ENCODE data around the gene SLC3A2. TPM values are rescaled to one million over a fixed set of nuclear protein-coding genes. Genes with fewer than 3 reads are reported as not detected.

Gene SLC3A2
- total and polyA plus RNA-seq, 2 of the 13 experiments (the other 11 are each of a cell fraction or from before 2014, with no cell fraction given) = 213 to 226 TPM

DNA sequence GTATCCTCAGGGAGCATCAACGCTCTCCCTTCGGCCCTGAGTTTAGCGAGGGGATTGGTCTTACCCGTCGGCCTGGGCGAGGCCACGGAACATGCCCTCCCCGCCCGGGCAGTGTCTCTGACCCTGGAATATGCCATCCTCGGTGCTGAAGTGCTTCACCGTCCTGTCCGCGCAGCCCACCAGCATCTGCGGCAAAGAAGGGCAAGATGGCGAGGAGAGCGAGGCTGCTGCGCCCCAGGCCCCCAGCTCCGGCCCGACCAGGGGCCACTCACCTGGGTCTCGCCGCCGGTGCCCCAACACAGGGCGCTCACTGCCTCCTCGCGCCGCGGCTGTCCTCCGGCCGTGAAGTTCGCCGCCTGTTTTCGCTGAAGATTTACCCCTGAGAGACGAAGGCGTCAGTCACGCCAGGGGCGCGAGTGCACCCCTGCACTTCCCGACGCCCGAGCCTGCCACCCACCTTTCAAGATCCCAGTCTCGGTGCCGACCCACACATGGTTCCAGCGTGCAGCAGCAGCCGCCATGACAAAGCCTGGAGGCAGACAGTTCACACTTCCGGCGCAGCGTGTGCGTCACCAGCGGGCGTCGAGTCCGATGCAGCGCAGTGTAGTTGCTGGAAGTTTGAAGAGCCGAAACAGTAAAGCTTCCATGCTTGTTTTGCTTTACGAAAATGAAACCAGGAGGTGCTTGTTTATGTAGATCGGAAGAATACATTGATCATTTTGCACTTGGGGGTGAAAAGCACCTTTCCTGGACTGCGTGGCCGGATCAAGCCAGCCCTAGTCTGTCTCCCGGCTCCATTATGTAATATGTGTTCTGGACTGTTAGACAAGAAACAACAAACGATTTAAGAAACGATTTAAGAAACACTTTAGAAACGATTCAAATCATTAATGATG, 41.4 kb upstream of the SLC3A2 start, which contains the start of gene WDR74 (continued):
- TF ChIP-seq ZNF609 (CRISPR knock-in tag; IDR thresholded peaks at IDR 0.05; ENCODE audit: borderline replicate concordance) (peak; percentile 74), ELF4 (CRISPR knock-in tag; IDR thresholded peaks at IDR 0.05; ENCODE audit: borderline replicate concordance) (no peak), AGO2 (optimal IDR thresholded peaks at IDR 0.05; ENCODE audit: low read depth, low read length) (peak; percentile 88), ZKSCAN5 (CRISPR knock-in tag; IDR thresholded peaks at IDR 0.05) (no peak), ARID4A (CRISPR knock-in tag; IDR thresholded peaks at IDR 0.05; ENCODE audit: borderline replicate concordance) (peak; percentile 99), ZNF138 (CRISPR knock-in tag; IDR thresholded peaks at IDR 0.05; ENCODE audit: low read depth) (peak; percentile 88; the same call in 1 of the 2 replicates), ZNF260 (CRISPR knock-in tag; IDR thresholded peaks at IDR 0.05; ENCODE audit: borderline replicate concordance, low read depth) (no peak), GABPB1 (CRISPR knock-in tag; IDR thresholded peaks at IDR 0.05) (peak; percentile 100), CERS6 (CRISPR knock-in tag; IDR thresholded peaks at IDR 0.05) (no peak), ZNF674 (CRISPR knock-in tag; IDR thresholded peaks at IDR 0.05; ENCODE audit: low read depth) (peak; percentile 69; the same call in 1 of the 2 replicates), POGZ (CRISPR knock-in tag; IDR thresholded peaks at IDR 0.05) (peak; percentile 87), BRF2 (CRISPR knock-in tag; IDR thresholded peaks at IDR 0.05) (peak; percentile 76; the same call in 1 of the 2 replicates), MEF2D (CRISPR knock-in tag; IDR thresholded peaks at IDR 0.05) (peak; percentile 31; the same call in 1 of the 2 replicates), NFIB (CRISPR knock-in tag; IDR thresholded peaks at IDR 0.05; ENCODE audit: borderline replicate concordance) (no peak), ZNF484 (CRISPR knock-in tag; IDR thresholded peaks at IDR 0.05; ENCODE audit: borderline replicate concordance, low read depth) (no peak), ZNF337 (CRISPR knock-in tag; IDR thresholded peaks at IDR 0.05; ENCODE audit: borderline replicate concordance, low read depth) (no peak)
